ENCODE data around the gene OR5AU1. TPM values are rescaled to one million over a fixed set of nuclear protein-coding genes. Genes with fewer than 3 reads are reported as not detected.

OR5AU1 gene
- total and polyA plus RNA-seq, 3 donors from 2014 or later: 0.43 TPM; not detected in 2

GRCh38 chr14:21191809-21192446 is 36.1 kb upstream of the OR5AU1 start:
- 4 to 7% methylated on average over 9 to 18 of the region's 19 CpGs for WGBS, 2 donors
- no peak overlapping the region for H3K27ac ChIP-seq
- H3K4me1 ChIP-seq: no peaks in the 10 kb centered on the region
- peak overlapping the region in 1 of 2 donors; percentile 12 for H3K4me3 ChIP-seq
- no peaks in the 10 kb centered on the region for H3K36me3 ChIP-seq (ENCODE audit: low read depth, missing control alignments)
- DNase-seq: peak; percentile 76
- intact Hi-C loops (cut with DNase I; ENCODE audit: low total_unique reads): no loop called here
- no peak for TF ChIP-seq POLR2A (IDR thresholded peaks at IDR 0.05)
- TF ChIP-seq, protein P1, sequence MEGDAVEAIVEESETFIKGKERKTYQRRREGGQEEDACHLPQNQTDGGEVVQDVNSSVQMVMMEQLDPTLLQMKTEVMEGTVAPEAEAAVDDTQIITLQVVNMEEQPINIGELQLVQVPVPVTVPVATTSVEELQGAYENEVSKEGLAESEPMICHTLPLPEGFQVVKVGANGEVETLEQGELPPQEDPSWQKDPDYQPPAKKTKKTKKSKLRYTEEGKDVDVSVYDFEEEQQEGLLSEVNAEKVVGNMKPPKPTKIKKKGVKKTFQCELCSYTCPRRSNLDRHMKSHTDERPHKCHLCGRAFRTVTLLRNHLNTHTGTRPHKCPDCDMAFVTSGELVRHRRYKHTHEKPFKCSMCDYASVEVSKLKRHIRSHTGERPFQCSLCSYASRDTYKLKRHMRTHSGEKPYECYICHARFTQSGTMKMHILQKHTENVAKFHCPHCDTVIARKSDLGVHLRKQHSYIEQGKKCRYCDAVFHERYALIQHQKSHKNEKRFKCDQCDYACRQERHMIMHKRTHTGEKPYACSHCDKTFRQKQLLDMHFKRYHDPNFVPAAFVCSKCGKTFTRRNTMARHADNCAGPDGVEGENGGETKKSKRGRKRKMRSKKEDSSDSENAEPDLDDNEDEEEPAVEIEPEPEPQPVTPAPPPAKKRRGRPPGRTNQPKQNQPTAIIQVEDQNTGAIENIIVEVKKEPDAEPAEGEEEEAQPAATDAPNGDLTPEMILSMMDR (IDR thresholded peaks at IDR 0.05): no peak
- H3K9me3 ChIP-seq: no peaks in the 10 kb centered on the region
- no peaks in the 10 kb centered on the region for H3K27me3 ChIP-seq

GRCh38 chr14:21191261-21191808 is 35.5 kb upstream of the OR5AU1 start:
- TF ChIP-seq, protein P1 (IDR thresholded peaks at IDR 0.05): no peak
- TF ChIP-seq POLR2A (IDR thresholded peaks at IDR 0.05): no peak
- no peaks in the 10 kb centered on the region for H3K4me1 ChIP-seq
- 66 to 75% methylated on average over 7 of the region's 7 CpGs for WGBS, 2 donors
- intact Hi-C loops (cut with DNase I; ENCODE audit: low total_unique reads): no loop called here
- no peak overlapping the region for H3K27ac ChIP-seq
- no peaks in the 10 kb centered on the region for H3K9me3 ChIP-seq
- H3K27me3 ChIP-seq: no peaks in the 10 kb centered on the region
- H3K36me3 ChIP-seq (ENCODE audit: low read depth, missing control alignments): no peaks in the 10 kb centered on the region
- DNase-seq: no peak
- H3K4me3 ChIP-seq: no peak overlapping the region

DNA sequence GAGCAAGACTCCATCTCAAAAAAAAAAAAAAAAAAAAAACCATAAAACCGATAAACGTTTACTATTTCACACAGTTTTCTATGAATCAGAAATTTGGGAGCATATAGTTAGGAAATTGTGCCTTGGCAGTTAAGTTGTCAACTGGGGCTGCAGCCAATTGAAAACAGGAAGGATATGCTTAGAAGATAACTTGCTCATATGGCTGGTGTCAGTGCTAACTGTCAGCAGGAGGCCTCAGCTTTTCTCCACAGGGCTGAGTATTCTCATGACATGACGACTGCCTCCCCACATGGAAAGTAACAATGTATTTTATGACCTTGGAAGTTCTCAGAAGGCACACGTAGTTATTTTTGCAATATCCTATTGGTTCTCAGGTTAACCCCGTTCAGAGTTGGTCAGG is 29.6 kb upstream of the OR5AU1 start:
- H3K9me3 ChIP-seq: no peaks in the 10 kb centered on the region
- WGBS, 2 donors: 41 to 43% methylated on average over 5 of the region's 5 CpGs
- H3K36me3 ChIP-seq (ENCODE audit: low read depth, missing control alignments): no peaks in the 10 kb centered on the region
- H3K27me3 ChIP-seq: no peaks in the 10 kb centered on the region
- H3K4me1 ChIP-seq: peaks cover 8% of the 10 kb centered on the region
- no peak overlapping the region for H3K4me3 ChIP-seq
- peak; percentile 57 for DNase-seq
- H3K27ac ChIP-seq: peak overlapping the region; percentile 11 to 71
- intact Hi-C loops (cut with DNase I; ENCODE audit: low total_unique reads): no loop called here
- no peak for TF ChIP-seq POLR2A (IDR thresholded peaks at IDR 0.05)
- TF ChIP-seq, protein P1 (IDR thresholded peaks at IDR 0.05): no peak

DNA sequence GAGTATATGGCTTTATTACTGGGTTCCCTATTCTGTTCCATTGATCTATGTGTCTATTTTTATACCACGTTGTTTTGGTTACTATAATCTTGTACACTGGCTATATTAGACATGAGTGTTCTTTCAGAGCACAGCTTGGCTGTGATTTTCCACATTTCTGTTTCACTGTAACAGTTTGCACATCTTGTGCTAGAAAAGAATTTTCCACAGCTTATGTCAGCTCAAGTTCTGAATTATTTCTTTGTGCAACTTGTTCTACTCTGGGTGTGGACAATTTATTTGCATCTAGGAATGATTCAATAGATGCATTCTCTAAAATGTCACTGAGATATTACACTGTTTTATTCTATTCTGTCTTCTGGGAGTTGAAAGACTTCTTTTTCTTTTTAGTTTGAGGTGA is 28.4 kb upstream of the OR5AU1 start:
- DNase-seq: no peak
- no peaks in the 10 kb centered on the region for H3K36me3 ChIP-seq (ENCODE audit: low read depth, missing control alignments)
- peak overlapping the region; percentile 71 to 76 for H3K27ac ChIP-seq
- intact Hi-C loops (cut with DNase I; ENCODE audit: low total_unique reads): no loop called here
- H3K9me3 ChIP-seq: no peaks in the 10 kb centered on the region
- no peak overlapping the region for H3K4me3 ChIP-seq
- TF ChIP-seq POLR2A (IDR thresholded peaks at IDR 0.05): no peak
- TF ChIP-seq, protein P1 (IDR thresholded peaks at IDR 0.05): no peak
- H3K4me1 ChIP-seq: peaks cover 8% of the 10 kb centered on the region
- H3K27me3 ChIP-seq: no peaks in the 10 kb centered on the region
- WGBS, 2 donors: 25 to 27% methylated on average over 1 of the region's 1 CpG

DNA sequence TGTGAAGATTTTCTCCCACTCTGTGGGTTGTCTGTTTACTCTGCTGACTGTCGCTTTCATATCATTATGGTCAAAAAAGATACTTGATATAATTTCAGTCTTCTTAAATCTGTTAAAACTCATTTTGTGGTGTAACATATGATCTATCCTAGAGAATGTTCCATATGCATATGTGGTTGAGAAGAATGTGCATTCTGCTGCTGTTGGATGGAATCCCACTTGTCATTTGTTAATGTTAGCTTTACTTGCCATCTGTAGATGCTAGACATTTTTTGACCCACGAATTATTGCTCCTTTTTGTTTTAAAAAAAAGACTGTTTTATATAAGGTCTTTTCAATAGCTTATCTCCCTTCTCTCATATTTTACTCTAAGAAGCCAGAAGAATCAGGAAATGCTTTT is 26.3 kb upstream of the OR5AU1 start:
- no peak overlapping the region for H3K4me3 ChIP-seq
- 59 to 71% methylated on average over 2 of the region's 2 CpGs for WGBS, 2 donors
- H3K4me1 ChIP-seq: peaks cover 8% of the 10 kb centered on the region
- DNase-seq: no peak
- H3K9me3 ChIP-seq: no peaks in the 10 kb centered on the region
- no peaks in the 10 kb centered on the region for H3K36me3 ChIP-seq (ENCODE audit: low read depth, missing control alignments)
- intact Hi-C loops (cut with DNase I; ENCODE audit: low total_unique reads): no loop called here
- no peak for TF ChIP-seq POLR2A (IDR thresholded peaks at IDR 0.05)
- TF ChIP-seq, protein P1 (IDR thresholded peaks at IDR 0.05): no peak
- no peak overlapping the region for H3K27ac ChIP-seq
- H3K27me3 ChIP-seq: no peaks in the 10 kb centered on the region
